ENCODE data around the gene B4GALT5.
A peak's percentile ranks its signal among the peaks of the same experiment; 100 is the strongest.
"Not testable (repeated sequence)": the region's sequence is repeated elsewhere in the genome, so short reads cannot be mapped to it uniquely, and the experiment has no call there.

Gene B4GALT5

GRCh38 chr20:49630396-49630951, 83.2 kb downstream of the B4GALT5 start:
- peak overlapping the region; percentile 9; the same call in 1 of the 2 replicates for H3K4me3 ChIP-seq (ENCODE audit: low read depth, low read length)
- DNase-seq (ENCODE audit: low read depth) = peak; percentile 93

DNA sequence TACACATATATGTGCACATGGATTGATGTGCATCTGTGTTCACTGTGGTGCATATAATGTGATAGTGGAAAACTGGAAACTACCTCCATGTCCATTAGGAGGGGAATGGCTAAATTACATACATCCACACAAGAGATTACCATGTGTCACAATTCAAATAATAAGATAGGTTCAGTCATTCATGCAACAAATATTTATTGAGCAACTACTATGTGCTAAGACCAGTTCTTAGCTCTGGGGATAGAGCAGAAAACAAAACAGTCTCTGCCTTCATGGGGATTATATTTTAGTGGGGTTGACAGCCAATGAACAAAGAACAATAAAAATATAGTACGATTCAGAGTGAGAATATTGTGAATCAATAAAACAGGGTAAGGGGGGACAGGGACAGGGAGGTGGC, 84.1 kb downstream of the B4GALT5 start:
- TF ChIP-seq, protein P1, sequence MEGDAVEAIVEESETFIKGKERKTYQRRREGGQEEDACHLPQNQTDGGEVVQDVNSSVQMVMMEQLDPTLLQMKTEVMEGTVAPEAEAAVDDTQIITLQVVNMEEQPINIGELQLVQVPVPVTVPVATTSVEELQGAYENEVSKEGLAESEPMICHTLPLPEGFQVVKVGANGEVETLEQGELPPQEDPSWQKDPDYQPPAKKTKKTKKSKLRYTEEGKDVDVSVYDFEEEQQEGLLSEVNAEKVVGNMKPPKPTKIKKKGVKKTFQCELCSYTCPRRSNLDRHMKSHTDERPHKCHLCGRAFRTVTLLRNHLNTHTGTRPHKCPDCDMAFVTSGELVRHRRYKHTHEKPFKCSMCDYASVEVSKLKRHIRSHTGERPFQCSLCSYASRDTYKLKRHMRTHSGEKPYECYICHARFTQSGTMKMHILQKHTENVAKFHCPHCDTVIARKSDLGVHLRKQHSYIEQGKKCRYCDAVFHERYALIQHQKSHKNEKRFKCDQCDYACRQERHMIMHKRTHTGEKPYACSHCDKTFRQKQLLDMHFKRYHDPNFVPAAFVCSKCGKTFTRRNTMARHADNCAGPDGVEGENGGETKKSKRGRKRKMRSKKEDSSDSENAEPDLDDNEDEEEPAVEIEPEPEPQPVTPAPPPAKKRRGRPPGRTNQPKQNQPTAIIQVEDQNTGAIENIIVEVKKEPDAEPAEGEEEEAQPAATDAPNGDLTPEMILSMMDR (IDR thresholded peaks at IDR 0.05; ENCODE audit: insufficient read depth, low read depth, low read length, missing control alignments) = no peak
- DNase-seq (ENCODE audit: low read depth) = no peak
- H3K4me3 ChIP-seq (ENCODE audit: low read depth, low read length) = no peak overlapping the region

More at GRCh38 chr20:49630396-49630951, 83.2 kb downstream of the B4GALT5 start:
- TF ChIP-seq, protein P1 (IDR thresholded peaks at IDR 0.05; ENCODE audit: insufficient read depth, low read depth, low read length, missing control alignments) = no peak

DNA sequence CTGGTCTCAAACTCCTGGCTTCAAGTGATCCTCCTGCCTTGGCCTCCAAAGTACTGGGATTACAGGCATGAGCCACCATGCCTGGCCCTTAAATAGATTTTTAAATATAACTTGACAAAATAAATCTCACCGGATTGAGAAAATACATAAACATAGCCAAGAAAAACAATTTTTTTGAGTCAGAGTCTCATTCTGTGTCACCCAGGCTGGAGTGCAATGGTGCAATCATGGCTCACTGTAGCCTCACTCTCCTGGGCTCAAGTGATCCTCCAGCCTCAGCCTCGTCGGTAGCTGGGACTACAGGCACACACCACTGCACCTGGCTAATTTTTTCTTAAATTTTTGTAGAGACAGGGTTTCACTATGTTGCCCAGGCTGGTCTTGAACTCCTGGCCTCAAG, 85.4 kb downstream of the B4GALT5 start:
- H3K4me3 ChIP-seq (ENCODE audit: low read depth, low read length); DNase-seq (ENCODE audit: low read depth): not testable (repeated sequence)

- TF ChIP-seq, protein P1 (IDR thresholded peaks at IDR 0.05; ENCODE audit: insufficient read depth, low read depth, low read length, missing control alignments) = no peak
- no peak for DNase-seq (ENCODE audit: low read depth)
- no peak overlapping the region for H3K4me3 ChIP-seq (ENCODE audit: low read depth, low read length)
Measured at GRCh38 chr20:49627329-49627761, 86.3 kb downstream of the B4GALT5 start.

DNA sequence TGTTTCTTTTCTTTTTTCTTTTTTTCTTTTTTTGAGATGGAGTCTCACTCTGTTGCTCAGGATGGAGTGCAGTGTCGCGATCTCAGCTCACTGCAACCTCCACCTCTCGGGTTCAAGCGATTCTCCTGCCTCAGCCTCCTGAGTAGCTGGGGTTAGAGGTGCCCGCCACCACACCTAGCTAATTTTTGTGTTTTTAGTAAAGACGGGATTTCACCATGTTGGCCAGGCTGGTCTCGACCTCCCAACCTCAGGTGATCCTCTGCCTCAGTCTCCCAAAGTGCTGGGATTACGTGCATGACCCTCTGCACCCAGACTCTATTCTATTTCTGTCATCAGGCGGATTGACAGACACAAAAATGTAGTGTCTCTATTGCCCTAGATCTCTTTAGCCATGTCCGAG, 88.7 kb downstream of the B4GALT5 start:
- H3K4me3 ChIP-seq (ENCODE audit: low read depth, low read length); DNase-seq (ENCODE audit: low read depth): not testable (repeated sequence)

DNA sequence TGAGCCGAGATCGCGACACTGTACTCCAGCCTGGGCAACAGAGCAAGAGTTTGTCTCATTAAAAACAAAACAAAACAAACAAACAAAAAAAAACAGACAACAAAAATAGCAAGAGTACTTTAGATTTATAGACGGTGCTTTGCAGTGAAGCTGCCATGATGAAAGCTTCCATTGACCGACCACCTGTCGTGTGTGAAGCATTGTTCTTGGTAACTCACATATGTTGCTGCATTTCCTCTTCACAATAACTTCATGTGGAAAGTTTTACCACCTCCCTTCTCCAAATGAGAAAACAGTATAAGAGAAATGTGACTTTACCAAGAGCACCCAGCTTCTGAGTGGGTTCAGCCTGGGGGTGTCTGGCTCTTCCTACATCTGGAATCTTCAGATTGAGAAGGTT, 89.4 kb downstream of the B4GALT5 start:
- TF ChIP-seq, protein P1 (IDR thresholded peaks at IDR 0.05; ENCODE audit: insufficient read depth, low read depth, low read length, missing control alignments) = no peak
- H3K4me3 ChIP-seq (ENCODE audit: low read depth, low read length) = no peak overlapping the region
- peak; percentile 42 for DNase-seq (ENCODE audit: low read depth)

GRCh38 chr20:49622243-49622642, 91.4 kb downstream of the B4GALT5 start:
- no peak for DNase-seq (ENCODE audit: low read depth)
- no peak overlapping the region for H3K4me3 ChIP-seq (ENCODE audit: low read depth, low read length)
- TF ChIP-seq, protein P1 (IDR thresholded peaks at IDR 0.05; ENCODE audit: insufficient read depth, low read depth, low read length, missing control alignments) = no peak

Measured in GM12865 (cell line).